Hypothalamus (tissue), 51 donors: ENCODE measurements around the gene CEP112.
"Not testable (repeated sequence)": the region's sequence is repeated elsewhere in the genome, so short reads cannot be mapped to it uniquely, and the experiment has no call there.

ENCODE experiments used
- DNase-seq, 51 donors: peaks; one replicate each; lab custom pipeline; 2025; lab: John Stamatoyannopoulos, UW

CEP112 gene

GRCh38 chr17:66165537-66166123 lies 26.3 kb downstream of the CEP112 start:
- peak in 3 of 51 donors; percentile 2 to 27 (median 14) for DNase-seq

DNA sequence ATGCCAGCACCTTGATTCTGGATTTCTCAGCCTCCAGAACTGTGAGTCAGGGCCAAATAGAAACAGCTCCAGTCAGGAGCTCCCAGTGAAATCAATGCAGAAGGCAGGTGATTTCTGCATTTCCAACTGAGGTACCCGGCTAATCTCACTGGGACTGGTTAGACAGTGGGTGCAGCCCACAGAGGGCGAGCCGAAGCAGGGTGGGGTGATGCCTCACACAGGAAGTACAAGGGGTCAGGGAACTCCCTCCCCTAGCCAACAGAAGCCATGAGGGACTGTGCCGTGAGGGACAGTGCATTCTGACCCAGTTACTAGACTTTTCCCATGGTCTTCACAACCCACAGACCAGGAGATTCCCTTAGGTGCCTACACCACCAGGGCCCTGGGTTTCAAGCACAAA lies 36.9 kb downstream of the CEP112 start:
- not testable (repeated sequence) for DNase-seq

DNA sequence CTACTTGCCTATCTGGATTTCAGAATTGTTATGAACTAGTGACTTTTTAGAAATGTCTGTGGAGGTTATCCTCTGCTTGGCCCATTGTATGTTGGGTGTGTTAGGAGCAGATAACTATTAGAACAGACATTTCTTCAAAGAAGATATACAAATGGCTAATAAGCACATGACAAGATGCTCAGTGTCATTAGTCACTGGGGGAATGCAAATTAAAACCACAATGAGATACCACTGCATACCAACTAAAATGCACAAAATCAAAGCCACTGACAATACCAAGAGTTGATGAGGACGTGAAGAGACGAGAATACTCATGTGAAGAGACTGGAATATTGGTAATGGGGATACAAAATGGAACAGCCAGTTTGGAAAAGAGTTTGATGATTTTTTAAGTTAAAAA lies 39.2 kb downstream of the CEP112 start:
- no peak for DNase-seq

GRCh38 chr17:66150708-66151107 lies 41.2 kb downstream of the CEP112 start:
- DNase-seq: no peak

DNA sequence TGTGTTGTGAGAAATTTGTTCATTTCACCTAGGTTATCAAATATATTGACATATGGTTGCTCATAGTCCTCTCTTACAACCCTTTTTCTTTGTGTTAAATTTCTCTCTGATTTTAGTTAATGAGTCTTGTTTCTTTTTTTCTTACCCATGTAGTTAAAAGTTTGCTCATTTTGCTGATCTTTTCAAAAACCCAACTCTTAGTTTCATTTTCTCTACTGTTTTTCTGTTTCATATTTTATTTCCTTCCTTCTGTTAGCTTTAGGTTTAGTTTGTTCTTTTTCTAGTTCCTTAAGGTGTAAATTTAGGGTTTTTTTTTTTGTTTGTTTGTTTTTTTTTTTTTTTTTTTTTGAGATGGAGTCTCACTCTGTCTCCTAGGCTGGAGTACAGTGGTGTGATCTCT lies 42.4 kb downstream of the CEP112 start:
- DNase-seq: no peak

DNA sequence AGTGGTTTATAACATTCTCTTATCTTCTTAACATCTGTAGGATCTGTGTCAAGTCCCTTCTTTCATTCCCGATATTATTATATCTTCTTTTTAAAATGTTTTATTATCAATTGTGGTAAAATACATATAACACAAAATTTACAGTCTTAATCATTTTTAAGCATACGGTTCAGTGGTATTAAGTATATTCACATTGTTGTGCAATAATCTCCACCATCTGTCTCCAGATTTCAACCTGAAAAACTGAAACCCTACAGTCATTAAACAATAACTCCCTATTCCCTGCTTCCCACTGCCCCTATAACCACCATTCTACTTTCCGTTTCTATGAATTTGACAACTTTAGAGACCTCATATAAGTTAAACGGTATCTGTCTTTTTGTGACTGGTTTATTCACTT lies 45.5 kb downstream of the CEP112 start:
- no peak for DNase-seq

GRCh38 chr17:66143657-66144282 lies 48.2 kb downstream of the CEP112 start:
- DNase-seq: no peak

GRCh38 chr17:66142428-66142827 lies 49.5 kb downstream of the CEP112 start:
- no peak for DNase-seq

DNA sequence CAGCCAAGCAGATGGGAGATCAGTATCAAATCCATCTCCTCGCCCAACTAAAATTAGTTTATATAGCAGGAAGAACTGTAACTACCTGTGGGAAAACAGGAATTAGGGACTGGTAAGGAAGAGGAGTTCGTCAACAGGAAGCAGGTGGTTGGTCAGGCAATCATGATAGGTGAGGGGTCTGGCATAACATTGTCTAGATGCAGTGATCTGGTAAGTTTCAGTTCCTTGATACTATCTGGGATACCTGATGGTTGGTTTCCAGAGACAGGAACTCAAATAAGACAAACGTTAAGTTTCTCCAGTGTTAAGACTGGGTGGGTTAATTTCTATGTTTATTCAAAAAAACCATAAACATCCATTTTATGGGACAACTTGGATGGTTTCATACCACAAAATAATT lies 53.8 kb downstream of the CEP112 start:
- DNase-seq: no peak

DNA sequence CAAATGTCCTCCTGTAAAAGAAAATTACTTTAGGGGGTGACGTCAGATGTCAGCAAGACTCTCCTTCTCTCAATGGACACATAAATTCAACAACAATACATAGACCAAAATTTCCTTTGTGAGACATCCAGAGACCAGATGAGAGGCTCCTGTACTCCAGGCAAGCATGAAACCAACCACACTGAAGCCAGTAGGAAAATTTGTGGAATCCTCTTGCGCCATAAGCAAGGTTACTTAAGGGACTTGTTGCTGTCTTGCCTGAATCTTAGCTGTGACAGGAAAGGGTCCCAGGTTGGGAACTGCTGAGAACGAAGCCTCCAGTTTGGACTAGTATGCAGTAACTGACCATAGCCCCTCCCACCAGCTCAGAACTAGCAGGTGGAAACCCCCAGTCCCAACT lies 56.0 kb downstream of the CEP112 start:
- DNase-seq: no peak

- no peak for DNase-seq
These were observed 56.7 kb downstream of the CEP112 start for GRCh38 chr17:66135219-66135618.

- no peak for DNase-seq
These were observed 62.2 kb downstream of the CEP112 start for GRCh38 chr17:66129759-66130158.

DNA sequence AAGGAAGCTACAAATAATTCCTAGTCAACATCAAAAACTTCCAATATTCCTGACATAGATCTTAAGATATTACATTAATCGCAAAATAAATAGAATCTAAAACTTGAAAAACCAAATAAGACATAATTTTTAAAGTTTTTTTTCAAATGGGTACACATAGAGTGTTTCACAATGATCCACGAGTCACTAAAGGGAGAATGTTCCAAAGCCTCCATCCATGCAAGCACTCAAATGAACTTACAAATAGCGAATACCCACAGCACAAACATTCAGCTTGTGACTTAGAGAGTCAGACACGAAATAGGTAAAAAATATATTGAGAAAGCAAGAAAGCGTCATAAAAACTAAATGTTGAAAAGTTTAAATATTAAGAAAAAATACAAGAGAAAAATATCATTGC lies 65.7 kb downstream of the CEP112 start:
- DNase-seq: no peak

- no peak for DNase-seq
These were observed 68.8 kb downstream of the CEP112 start for GRCh38 chr17:66123163-66123562.

DNA sequence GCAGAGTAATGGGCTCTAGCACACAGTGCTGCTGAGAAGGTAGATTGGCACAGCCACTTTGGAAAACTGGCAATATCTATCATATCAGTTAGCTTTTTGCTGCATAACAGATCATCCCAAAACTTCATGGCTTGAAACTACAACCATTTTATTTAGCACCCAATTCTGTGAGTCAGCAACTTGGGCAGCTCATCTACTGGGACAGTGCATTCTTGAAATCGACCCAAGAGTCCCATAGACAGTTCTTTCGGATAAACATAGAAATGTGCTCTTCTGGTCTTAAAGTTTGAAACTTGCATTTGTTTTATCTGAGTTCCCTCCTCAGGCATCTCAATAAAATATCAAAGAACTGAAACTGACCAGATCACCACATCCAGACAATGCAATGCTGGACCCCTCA lies 76.7 kb downstream of the CEP112 start:
- DNase-seq: no peak

- DNase-seq: no peak
These were observed 77.3 kb downstream of the CEP112 start for GRCh38 chr17:66114609-66115008.

DNA sequence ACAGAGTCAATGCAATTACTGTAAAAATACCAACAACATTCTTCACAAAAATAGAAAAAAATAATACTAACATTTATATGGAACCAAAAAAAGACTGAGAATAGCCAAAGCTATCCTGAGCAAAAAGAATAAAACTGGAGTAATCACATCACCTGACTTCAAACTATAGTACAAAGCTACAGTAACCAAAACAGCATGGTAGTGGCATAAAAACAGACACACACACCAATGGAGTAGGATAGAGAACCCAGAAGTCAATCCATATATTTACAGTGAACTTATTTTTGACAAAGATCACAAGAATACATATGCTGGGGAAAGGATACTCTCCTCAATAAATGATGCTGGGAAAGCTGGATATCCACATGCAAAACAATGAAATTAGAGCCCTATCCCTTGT lies 84.2 kb downstream of the CEP112 start:
- DNase-seq: no peak

DNA sequence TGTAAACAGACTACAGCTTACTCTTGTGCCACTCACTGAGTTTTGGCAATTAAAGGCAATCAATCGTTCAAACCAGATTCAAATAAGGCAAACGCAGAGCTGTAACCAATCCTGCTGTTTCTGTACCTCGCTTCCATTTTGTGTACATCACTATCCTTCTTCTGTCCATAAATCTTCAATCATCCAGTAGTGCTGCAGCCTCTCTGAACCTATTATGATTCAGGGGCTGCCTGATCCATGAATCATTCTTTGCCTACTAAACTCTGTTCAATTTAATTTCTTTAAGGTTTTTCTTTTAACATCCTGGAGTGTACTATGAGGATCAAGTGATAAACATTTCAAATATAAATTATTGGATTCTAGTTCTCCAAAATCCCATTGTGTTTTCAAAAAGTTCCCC lies 93.9 kb downstream of the CEP112 start:
- DNase-seq: no peak

- DNase-seq: no peak
These were observed 97.2 kb downstream of the CEP112 start for GRCh38 chr17:66094727-66095126.

DNA sequence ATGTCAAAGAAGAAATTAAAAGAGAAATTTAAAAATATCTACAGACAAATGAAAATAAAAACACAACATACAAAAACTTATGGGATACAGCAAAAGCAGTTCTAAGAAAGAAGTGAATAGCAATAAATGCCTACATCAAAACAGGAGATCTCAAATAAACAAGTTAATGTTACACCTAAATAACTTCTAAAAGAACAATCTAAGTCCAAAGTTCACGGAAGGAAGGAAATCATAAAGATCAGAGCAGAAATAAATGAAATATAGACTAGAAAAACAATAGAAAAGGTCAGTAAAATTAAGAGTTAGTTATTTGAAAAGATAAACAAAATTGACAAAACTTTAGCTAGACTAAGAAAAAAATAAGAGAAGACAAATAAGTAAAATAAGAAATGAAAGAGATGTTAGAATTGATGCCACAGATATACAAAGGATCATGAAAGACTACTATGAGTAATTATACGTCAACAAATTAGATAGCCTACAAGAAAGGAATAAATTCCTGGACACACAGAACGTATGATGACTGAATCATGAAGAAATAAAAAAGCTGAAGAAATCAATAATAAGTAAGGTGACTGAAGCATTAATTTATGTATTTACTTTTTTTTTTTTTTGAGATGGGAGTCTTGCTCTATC lies 100.4 kb downstream of the CEP112 start:
- no peak for DNase-seq

GRCh38 chr17:66089764-66090163 lies 102.2 kb downstream of the CEP112 start:
- no peak for DNase-seq

DNA sequence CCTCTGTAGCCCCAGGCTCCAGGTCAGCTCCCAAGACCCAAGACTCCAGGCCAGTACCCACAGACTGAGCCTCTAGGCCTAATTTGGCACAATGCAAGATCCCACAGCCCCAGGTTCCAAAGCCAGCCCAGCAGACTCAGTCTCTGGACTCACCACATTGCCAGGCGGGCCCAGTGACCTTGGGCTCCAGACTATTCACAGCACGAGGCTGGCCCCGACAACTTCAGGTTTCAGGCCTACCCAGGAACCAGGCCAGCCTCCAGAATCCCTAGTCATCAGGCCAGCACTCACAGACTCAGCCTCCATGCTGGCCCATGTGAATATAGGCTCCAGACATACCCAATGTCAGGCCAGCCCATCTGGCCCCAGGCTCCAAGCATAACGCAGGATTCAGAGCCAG lies 103.8 kb downstream of the CEP112 start:
- DNase-seq: no peak
